Mucosa of descending colon (tissue), 3 donors: ENCODE results near the gene SLC5A5. TPM values are rescaled to one million over a fixed set of nuclear protein-coding genes. Genes with fewer than 3 reads are reported as not detected.
A peak's percentile ranks its signal among the peaks of the same experiment; 100 is the strongest.

Experiments
- ATAC-seq: fragments of 200-7000 bp; cut with Tn5 transposase; one replicate; pipeline ENCODE4 v1.9.1; 2020; ENCODE audit warnings: mild to moderate bottlenecking, moderate library complexity
- DNase-seq, 3 donors: peaks; one replicate each; pipeline ENCODE4 v3.0.0-alpha.2; 2020
- H3K36me3 ChIP-seq: fragments of 200-600 bp; one replicate; pipeline ENCODE4 v1.8.0; 2021; ENCODE audit warnings: low read depth, mild to moderate bottlenecking
- H3K4me1 ChIP-seq: fragments of 200-600 bp; one replicate; pipeline ENCODE4 v1.8.0; 2021; ENCODE audit warnings: low read depth, mild to moderate bottlenecking
- H3K4me3 ChIP-seq: fragments of 200-600 bp; one replicate; pipeline ENCODE4 v1.8.0; 2021; ENCODE audit warnings: mild to moderate bottlenecking
- H3K9me3 ChIP-seq: fragments of 200-600 bp; one replicate; pipeline ENCODE4 v1.8.0; 2021; ENCODE audit warnings: mild to moderate bottlenecking
- intact Hi-C, 2 donors: fragments of 100-400 bp; cut with DNase I in 1 of 2; cut with micrococcal nuclease in 1 of 2; formaldehyde crosslinking; loops; one replicate each; pipeline versions ENCODE4 v1.11.0 to v1.11.1; 2022; cut with DNase I, micrococcal nuclease
- long read RNA-seq, 2 donors: library from polyadenylated mRNA; unstranded; transcript quantifications; one replicate each; pipeline ENCODE4 v2.0.0, GENCODE V29; 2019 to 2021
- total RNA-seq, 3 donors: library from RNA; stranded (reverse); fragmentation: NEBNext Ultra II Directional in 2 of 3; extraction: Animal tissue kit (Norgen Biotek cat#: 25700) in 2 of 3; gene quantifications; one replicate each; pipeline versions ENCODE4 v1.2.1 to v1.2.4, GENCODE V29; 2021 to 2023
- TF ChIP-seq, protein P1 (sequence below): fragments of 200-600 bp; IDR thresholded peaks from one replicate; pipeline ENCODE4 v1.8.0; 2022; ENCODE audit warnings: antibody characterized with exemption, mild to moderate bottlenecking
- donor health status: DM: no; HTN: no; CAD: no; lungs with moderate emphysema.
- donor health status: DM: no; HTN: no; CAD: no.
- donor health status: DM: no; HTN: yes; CAD: no.

Gene SLC5A5
- total RNA-seq = under 1 TPM in 1 of 3 donors, not detected in 2; 0.19 TPM
- long read RNA-seq, donor 1 = 0 reads
- long read RNA-seq, donor 2 = 0 reads

DNA sequence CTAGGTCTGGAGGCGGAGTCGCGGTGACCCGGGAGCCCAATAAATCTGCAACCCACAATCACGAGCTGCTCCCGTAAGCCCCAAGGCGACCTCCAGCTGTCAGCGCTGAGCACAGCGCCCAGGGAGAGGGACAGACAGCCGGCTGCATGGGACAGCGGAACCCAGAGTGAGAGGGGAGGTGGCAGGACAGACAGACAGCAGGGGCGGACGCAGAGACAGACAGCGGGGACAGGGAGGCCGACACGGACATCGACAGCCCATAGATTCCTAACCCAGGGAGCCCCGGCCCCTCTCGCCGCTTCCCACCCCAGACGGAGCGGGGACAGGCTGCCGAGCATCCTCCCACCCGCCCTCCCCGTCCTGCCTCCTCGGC lies at the start of gene SLC5A5:
TSS of gene SLC5A5 (plus strand) at position 68 of the 373 bp plus-strand sequence. CDS start 375 bp downstream, outside the sequence.
- Histone ChIP-seq H3K4me3 (no peak within 1 kb of the TSS), H3K9me3 (no peaks in the 10 kb centered on the region), H3K36me3 (no peaks in the 10 kb centered on the region), H3K4me1 (peaks cover 16% of the 10 kb centered on the region)
- ATAC-seq (no peak), DNase-seq (no peak)
- intact Hi-C loops = no loop called here
- TF ChIP-seq, protein P1, sequence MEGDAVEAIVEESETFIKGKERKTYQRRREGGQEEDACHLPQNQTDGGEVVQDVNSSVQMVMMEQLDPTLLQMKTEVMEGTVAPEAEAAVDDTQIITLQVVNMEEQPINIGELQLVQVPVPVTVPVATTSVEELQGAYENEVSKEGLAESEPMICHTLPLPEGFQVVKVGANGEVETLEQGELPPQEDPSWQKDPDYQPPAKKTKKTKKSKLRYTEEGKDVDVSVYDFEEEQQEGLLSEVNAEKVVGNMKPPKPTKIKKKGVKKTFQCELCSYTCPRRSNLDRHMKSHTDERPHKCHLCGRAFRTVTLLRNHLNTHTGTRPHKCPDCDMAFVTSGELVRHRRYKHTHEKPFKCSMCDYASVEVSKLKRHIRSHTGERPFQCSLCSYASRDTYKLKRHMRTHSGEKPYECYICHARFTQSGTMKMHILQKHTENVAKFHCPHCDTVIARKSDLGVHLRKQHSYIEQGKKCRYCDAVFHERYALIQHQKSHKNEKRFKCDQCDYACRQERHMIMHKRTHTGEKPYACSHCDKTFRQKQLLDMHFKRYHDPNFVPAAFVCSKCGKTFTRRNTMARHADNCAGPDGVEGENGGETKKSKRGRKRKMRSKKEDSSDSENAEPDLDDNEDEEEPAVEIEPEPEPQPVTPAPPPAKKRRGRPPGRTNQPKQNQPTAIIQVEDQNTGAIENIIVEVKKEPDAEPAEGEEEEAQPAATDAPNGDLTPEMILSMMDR = no peak

DNA sequence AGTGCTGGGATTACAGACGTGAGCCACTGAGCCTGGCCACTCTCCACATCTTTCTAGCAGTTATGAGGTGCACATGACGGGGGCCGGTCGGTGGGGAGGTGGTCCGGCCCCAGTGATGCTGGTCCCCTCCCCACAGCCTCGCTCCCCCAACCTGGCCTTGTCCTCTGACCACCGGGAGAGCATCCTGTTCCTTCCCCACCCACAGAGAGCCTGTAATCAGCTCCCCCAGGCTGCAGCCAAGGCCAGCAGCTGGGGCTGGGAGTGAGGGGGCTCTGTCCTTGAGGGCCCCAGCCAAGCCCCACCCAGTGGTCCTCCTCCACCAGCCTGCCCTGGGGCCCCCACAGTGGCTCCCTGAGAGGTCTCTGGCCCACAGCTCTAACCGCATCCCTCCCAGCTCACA lies 47.4 kb upstream of the SLC5A5 start:
- DNase-seq (no peak), ATAC-seq (no peak)
- TF ChIP-seq, protein P1 = no peak
- Histone ChIP-seq H3K4me3 (no peak overlapping the region), H3K9me3 (no peaks in the 10 kb centered on the region), H3K4me1 (no peaks in the 10 kb centered on the region), H3K36me3 (no peaks in the 10 kb centered on the region)
- intact Hi-C loops = no loop called here

DNA sequence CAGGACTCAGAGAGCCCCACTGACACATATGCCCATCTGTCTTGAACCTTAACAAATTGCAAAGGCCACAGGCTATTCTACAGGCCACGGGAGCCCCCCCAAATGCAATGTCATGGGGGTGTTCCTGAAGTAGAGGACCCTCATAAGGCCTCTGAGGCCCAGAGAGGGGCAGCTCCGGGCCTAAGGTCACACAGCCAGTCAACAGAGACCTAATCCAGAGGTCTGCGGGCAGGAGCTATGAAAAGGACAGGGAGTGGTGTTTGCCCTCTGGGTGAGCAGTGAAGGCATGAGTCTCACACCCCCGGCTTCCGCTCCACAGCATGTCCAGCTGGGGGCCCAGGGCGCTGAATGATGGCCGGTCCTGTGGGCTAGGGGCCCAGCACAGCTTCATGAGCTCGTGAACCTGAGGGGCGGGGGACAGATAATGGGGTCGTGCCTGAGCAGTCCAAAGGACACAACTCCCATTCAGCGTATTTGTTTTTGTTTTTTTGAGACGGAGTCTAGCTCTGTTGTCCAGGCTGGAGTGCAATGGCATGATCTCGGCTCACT lies 45.2 kb upstream of the SLC5A5 start:
- ATAC-seq (no peak), DNase-seq (no peak)
- no peaks in the 10 kb centered on the region for H3K36me3 ChIP-seq
- peaks cover 4% of the 10 kb centered on the region for H3K4me1 ChIP-seq
- H3K4me3 ChIP-seq = no peak overlapping the region
- intact Hi-C loops = no loop called here
- H3K9me3 ChIP-seq = no peaks in the 10 kb centered on the region
- TF ChIP-seq, protein P1 = no peak

DNA sequence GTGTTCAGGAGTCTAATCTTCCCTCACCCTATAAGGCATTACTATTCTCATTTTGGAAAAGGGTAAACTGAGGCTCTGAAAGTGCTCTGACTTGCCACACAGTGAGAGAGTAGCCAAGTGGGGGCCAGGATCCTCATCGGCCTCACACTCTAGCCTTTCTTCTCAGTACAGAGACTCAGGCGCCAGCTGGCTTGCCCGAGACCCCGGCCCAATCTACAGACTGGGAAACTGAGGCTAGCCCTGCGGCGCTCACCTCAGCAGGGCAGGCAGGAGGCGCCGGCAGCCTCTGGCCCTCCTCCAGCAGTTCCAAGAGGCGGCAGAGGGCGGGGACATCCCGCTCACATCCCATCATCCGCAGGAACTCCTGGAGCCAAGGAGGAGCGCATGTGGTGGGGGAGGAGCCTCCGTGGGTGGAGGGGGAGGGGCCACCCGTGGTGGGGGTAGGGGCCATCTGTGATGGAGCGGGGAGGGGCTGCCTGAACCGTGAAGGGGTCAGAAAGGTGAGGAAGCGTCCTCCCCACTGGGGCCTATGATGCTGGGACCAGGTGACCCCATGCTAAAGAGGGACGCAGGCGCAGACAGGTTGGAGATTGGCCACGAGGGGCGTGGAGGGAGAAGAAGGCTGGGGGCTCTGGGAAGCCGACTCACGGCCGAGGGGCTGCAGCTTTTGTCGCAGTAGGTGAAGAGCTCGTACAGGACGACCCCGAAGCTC lies 41.7 kb upstream of the SLC5A5 start:
- Histone ChIP-seq H3K4me1 (peaks cover 4% of the 10 kb centered on the region), H3K4me3 (no peak overlapping the region), H3K9me3 (no peaks in the 10 kb centered on the region), H3K36me3 (no peaks in the 10 kb centered on the region)
- ATAC-seq = peak; percentile 52
- TF ChIP-seq, protein P1 = no peak
- peak in 2 of 3 donors; percentile 48 to 67 for DNase-seq
- intact Hi-C loops = no loop called here

DNA sequence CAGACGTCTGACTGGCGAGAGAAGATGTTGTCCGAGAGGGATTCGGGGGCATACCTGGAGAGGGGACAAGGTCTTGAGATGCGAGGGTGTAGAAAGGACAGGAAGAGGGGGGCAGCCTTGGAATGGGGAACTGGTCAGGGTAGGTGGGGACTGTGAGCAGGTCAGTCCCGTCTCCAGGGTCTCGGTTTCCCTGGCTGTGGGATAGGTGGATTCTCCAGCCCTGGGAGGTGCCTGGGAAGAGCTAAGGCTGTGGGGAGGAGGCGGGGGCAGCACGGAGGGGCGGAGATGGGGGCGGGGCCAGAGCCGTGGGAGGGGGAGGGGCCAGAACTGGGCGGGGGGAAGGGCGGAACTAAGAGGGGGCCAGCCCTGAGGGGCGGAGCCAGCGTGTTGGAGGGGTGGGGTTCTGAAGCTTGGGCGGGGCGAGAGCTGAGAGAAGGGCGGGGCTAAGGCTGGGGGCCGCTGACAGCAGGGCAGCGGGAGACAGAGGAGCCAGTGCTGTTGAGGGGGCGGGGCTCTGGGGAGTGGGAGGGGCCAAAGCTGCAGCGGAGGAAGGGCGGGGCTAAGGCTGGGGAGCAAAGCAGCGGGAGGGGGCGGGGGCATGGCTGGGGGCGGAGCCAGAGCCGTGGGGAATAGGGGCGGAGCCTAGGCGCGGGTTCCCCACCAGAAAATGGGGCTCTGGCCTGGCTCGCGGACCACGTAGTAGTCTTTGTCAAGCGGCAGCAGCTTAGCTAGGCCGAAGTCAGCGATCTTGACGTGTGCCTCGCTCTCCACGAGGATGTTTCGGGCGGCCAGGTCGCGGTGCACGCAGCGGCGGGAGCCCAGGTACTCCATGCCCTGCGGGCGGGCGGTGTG lies 41.0 kb upstream of the SLC5A5 start:
- Histone ChIP-seq H3K4me3 (no peak overlapping the region), H3K4me1 (peaks cover 4% of the 10 kb centered on the region), H3K9me3 (no peaks in the 10 kb centered on the region), H3K36me3 (no peaks in the 10 kb centered on the region)
- ATAC-seq (peak; percentile 94), DNase-seq (peak; percentile 86 to 90 (median 89))
- TF ChIP-seq, protein P1 = no peak
- intact Hi-C loops = no loop called here
